Measurements from ENCODE around the gene AK4.

- TF ChIP-seq EZH2 (IDR thresholded peaks at IDR 0.05; ENCODE audit: low read depth): no peak
- TF ChIP-seq CTCF (conservative IDR thresholded peaks at IDR 0.05): no peak
These were observed 69.0 kb downstream of the AK4 start for GRCh38 chr1:65216989-65217388.

All from PC-9 (cell line).